Astrocyte (in vitro differentiated cells and primary cell): ENCODE data around the gene MPV17L2. TPM values are rescaled to one million over a fixed set of nuclear protein-coding genes. Genes with fewer than 3 reads are reported as not detected.

ENCODE experiments used
- DNase-seq: peaks from one replicate; pipeline ENCODE4 v3.0.0-alpha.2; 2010; ENCODE audit warnings: low read depth
- FAIRE-seq: peaks from 2 replicates; lab custom pipeline; 2011; peaks lifted over from hg19 to GRCh38; lab: Jason Lieb, UNC
- H2AFZ ChIP-seq: 2 replicates; pipeline ENCODE4 v1.6.0; 2012; ENCODE audit warnings: low read depth, low read length, inconsistent platforms
- H3K27ac ChIP-seq: 2 replicates; pipeline ENCODE4 v1.5.1; 2011; ENCODE audit warnings: low read depth, low read length, inconsistent platforms
- H3K27me3 ChIP-seq: 2 replicates; pipeline ENCODE4 v1.6.0; 2011; ENCODE audit warnings: low read length, inconsistent platforms; ENCODE audit not compliant: insufficient read depth
- H3K36me3 ChIP-seq: 2 replicates; pipeline ENCODE4 v1.5.1; 2011; ENCODE audit warnings: low read length, inconsistent platforms; ENCODE audit not compliant: insufficient read depth
- H3K4me1 ChIP-seq: 2 replicates; pipeline ENCODE4 v1.5.1; 2011; ENCODE audit warnings: low read length, inconsistent platforms; ENCODE audit not compliant: insufficient read depth
- H3K4me2 ChIP-seq: 2 replicates; pipeline ENCODE4 v1.6.0; 2012; ENCODE audit warnings: low read length, inconsistent platforms
- H3K4me3 ChIP-seq: 2 replicates; pipeline ENCODE4 v1.5.1; 2011; ENCODE audit warnings: low read depth, mild to moderate bottlenecking, low read length, inconsistent platforms; ENCODE audit not compliant: insufficient read depth
- H3K79me2 ChIP-seq: 2 replicates; pipeline ENCODE4 v1.6.0; 2012; ENCODE audit warnings: mild to moderate bottlenecking, low read length, inconsistent platforms; ENCODE audit not compliant: insufficient read depth
- H3K9ac ChIP-seq: 2 replicates; pipeline ENCODE4 v1.6.0; 2012; ENCODE audit warnings: mild to moderate bottlenecking, low read length, inconsistent platforms
- H3K9me3 ChIP-seq: 2 replicates; pipeline ENCODE4 v1.5.1; 2012; ENCODE audit warnings: low read depth, mild to moderate bottlenecking, low read length, inconsistent platforms; ENCODE audit not compliant: insufficient read depth
- H4K20me1 ChIP-seq: 2 replicates; pipeline ENCODE4 v1.6.0; 2012; ENCODE audit warnings: low read length, inconsistent platforms; ENCODE audit not compliant: insufficient read depth
- H3K27ac Mint-ChIP-seq: one replicate; pipeline ENCODE4 v1.8.0; 2021; ENCODE audit warnings: mild to moderate bottlenecking, mixed read lengths; ENCODE audit not compliant: unreplicated experiment
- H3K27me3 Mint-ChIP-seq: one replicate; pipeline ENCODE4 v1.8.0; 2021; ENCODE audit warnings: low read depth, mixed read lengths; ENCODE audit not compliant: unreplicated experiment
- H3K36me3 Mint-ChIP-seq: one replicate; pipeline ENCODE4 v1.8.0; 2021; ENCODE audit warnings: low read depth, mixed read lengths; ENCODE audit not compliant: unreplicated experiment
- H3K4me1 Mint-ChIP-seq: one replicate; pipeline ENCODE4 v1.8.0; 2021; ENCODE audit warnings: low read depth, mixed read lengths; ENCODE audit not compliant: unreplicated experiment
- H3K4me3 Mint-ChIP-seq: one replicate; pipeline ENCODE4 v1.8.0; 2021; ENCODE audit warnings: mild to moderate bottlenecking, moderate library complexity, mixed read lengths; ENCODE audit not compliant: unreplicated experiment
- H3K9me3 Mint-ChIP-seq: one replicate; pipeline ENCODE4 v1.8.0; 2021; ENCODE audit warnings: mild to moderate bottlenecking, mixed read lengths; ENCODE audit not compliant: unreplicated experiment
- CTCF ChIP-seq: IDR thresholded peaks from 2 replicates; pipeline ENCODE4 v1.5.1; 2011; ENCODE audit warnings: low read depth, mild to moderate bottlenecking, inconsistent platforms, low read length, moderate library complexity; ENCODE audit not compliant: insufficient read depth
- EZH2 ChIP-seq: IDR thresholded peaks from 2 replicates; pipeline ENCODE4 v1.6.1; 2012; ENCODE audit warnings: mild to moderate bottlenecking, low read length, inconsistent platforms; ENCODE audit not compliant: insufficient read depth
- total RNA-seq: library from RNA; stranded (reverse); gene quantifications from 2 replicates; pipeline ENCODE4 v1.2.1, GENCODE V29; 2021

The MPV17L2 gene
- total RNA-seq, 1 donor from 2014 or later, result 21.8 TPM

GRCh38 chr19:18229915-18230314, 36.9 kb downstream of the MPV17L2 start:
- Histone ChIP-seq H3K9me3 (no peaks in the 10 kb centered on the region), H3K27ac (no peak overlapping the region), H4K20me1 (no peaks in the 10 kb centered on the region), H3K27me3 (peaks cover 19% of the 10 kb centered on the region), H3K9ac (no peak overlapping the region), H3K4me1 (peaks cover 4% of the 10 kb centered on the region), H2AFZ (no peak overlapping the region), H3K4me2 (no peak overlapping the region), H3K36me3 (no peaks in the 10 kb centered on the region), H3K4me3 (no peak overlapping the region), H3K79me2 (no peaks in the 10 kb centered on the region)
- H3K9me3 Mint-ChIP-seq, result peaks cover 2% of the 10 kb centered on the region
- no peak for TF ChIP-seq EZH2
- no peak for TF ChIP-seq CTCF
- H3K4me3 Mint-ChIP-seq, result no peak overlapping the region
- H3K4me1 Mint-ChIP-seq, result peaks cover 4% of the 10 kb centered on the region
- FAIRE-seq, result no peak
- no peaks in the 10 kb centered on the region for H3K36me3 Mint-ChIP-seq
- peaks cover 27% of the 10 kb centered on the region for H3K27me3 Mint-ChIP-seq
- no peak overlapping the region for H3K27ac Mint-ChIP-seq
- DNase-seq, result no peak

- no peak for TF ChIP-seq EZH2
- TF ChIP-seq CTCF, result no peak
- H4K20me1 ChIP-seq, result no peaks in the 10 kb centered on the region
- FAIRE-seq (no peak), DNase-seq (no peak)
- H3K27ac ChIP-seq, result no peak overlapping the region
- H3K36me3 ChIP-seq, result no peaks in the 10 kb centered on the region
- H3K4me2 ChIP-seq, result no peak overlapping the region
- no peaks in the 10 kb centered on the region for H3K79me2 ChIP-seq
- no peak overlapping the region for H3K4me3 Mint-ChIP-seq
- H3K9me3 Mint-ChIP-seq, result peaks cover 5% of the 10 kb centered on the region
- H3K4me1 Mint-ChIP-seq, result peaks cover 4% of the 10 kb centered on the region
- no peak overlapping the region for H2AFZ ChIP-seq
- no peak overlapping the region for H3K4me3 ChIP-seq
- H3K9me3 ChIP-seq, result no peaks in the 10 kb centered on the region
- H3K27ac Mint-ChIP-seq, result no peak overlapping the region
- H3K27me3 Mint-ChIP-seq, result peaks cover 37% of the 10 kb centered on the region
- peaks cover 12% of the 10 kb centered on the region for H3K27me3 ChIP-seq
- no peaks in the 10 kb centered on the region for H3K36me3 Mint-ChIP-seq
- no peaks in the 10 kb centered on the region for H3K4me1 ChIP-seq
- no peak overlapping the region for H3K9ac ChIP-seq
Observed at GRCh38 chr19:18230941-18231734, 38.1 kb downstream of the MPV17L2 start.

- Histone ChIP-seq H3K9ac (no peak overlapping the region), H2AFZ (no peak overlapping the region), H3K27me3 (peaks cover 12% of the 10 kb centered on the region), H3K4me3 (no peak overlapping the region), H3K79me2 (no peaks in the 10 kb centered on the region), H3K27ac (no peak overlapping the region), H3K36me3 (no peaks in the 10 kb centered on the region), H3K4me1 (no peaks in the 10 kb centered on the region), H3K9me3 (no peaks in the 10 kb centered on the region), H4K20me1 (no peaks in the 10 kb centered on the region), H3K4me2 (no peak overlapping the region)
- Mint-ChIP-seq H3K9me3 (peaks cover 5% of the 10 kb centered on the region), H3K4me3 (no peak overlapping the region), H3K27me3 (peaks cover 43% of the 10 kb centered on the region), H3K36me3 (no peaks in the 10 kb centered on the region), H3K27ac (no peak overlapping the region), H3K4me1 (peaks cover 4% of the 10 kb centered on the region)
- DNase-seq (no peak), FAIRE-seq (no peak)
- TF ChIP-seq EZH2 (no peak), CTCF (no peak)
Observed at GRCh38 chr19:18231775-18232174, 38.8 kb downstream of the MPV17L2 start.
